Retinal pigment epithelial cell (primary cell): Measurements from ENCODE around the gene PRM3.

Experiments
- DNase-seq: peaks from one replicate; pipeline ENCODE4 v3.0.0-alpha.2; 2010; ENCODE audit warnings: low read depth
- H3K4me3 ChIP-seq: 2 replicates; pipeline ENCODE4 v1.5.1; 2011; ENCODE audit warnings: mild to moderate bottlenecking, low read length, control low read depth, moderate library complexity
- TF ChIP-seq, protein P1 (sequence below): conservative IDR thresholded peaks from 2 replicates; pipeline ENCODE4 v1.5.1; 2011; ENCODE audit warnings: low read depth, low read length, control low read depth, inconsistent platforms

Gene PRM3

DNA sequence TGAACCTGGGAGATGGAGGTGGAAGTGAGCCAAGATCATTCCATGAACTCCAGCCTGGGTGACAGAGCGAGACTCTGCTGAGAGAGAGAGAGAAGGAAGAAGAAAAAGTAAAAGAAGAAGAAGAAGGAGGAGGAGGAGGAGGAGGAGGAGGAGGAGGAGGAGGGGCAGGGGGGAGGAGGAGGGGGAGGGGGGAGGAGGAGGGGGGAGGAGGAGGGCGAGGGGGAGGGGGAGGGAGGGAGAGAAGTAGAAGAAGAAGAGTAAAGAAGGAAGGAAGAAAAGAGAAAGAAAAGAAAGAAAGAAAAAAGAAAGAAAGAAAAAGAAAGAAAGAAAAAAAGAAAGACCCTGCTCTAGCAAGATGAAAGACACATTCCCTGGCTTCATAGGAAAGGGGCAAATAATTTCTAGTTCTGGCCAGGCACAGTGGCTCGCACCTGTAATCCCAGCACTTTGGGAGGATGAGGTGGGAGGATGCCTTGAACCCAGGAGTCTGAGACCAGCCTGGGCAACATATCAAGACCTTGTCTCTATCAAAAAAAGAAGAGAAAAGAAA, 41.1 kb downstream of the PRM3 start:
- TF ChIP-seq, protein P1, sequence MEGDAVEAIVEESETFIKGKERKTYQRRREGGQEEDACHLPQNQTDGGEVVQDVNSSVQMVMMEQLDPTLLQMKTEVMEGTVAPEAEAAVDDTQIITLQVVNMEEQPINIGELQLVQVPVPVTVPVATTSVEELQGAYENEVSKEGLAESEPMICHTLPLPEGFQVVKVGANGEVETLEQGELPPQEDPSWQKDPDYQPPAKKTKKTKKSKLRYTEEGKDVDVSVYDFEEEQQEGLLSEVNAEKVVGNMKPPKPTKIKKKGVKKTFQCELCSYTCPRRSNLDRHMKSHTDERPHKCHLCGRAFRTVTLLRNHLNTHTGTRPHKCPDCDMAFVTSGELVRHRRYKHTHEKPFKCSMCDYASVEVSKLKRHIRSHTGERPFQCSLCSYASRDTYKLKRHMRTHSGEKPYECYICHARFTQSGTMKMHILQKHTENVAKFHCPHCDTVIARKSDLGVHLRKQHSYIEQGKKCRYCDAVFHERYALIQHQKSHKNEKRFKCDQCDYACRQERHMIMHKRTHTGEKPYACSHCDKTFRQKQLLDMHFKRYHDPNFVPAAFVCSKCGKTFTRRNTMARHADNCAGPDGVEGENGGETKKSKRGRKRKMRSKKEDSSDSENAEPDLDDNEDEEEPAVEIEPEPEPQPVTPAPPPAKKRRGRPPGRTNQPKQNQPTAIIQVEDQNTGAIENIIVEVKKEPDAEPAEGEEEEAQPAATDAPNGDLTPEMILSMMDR: no peak
- no peak overlapping the region for H3K4me3 ChIP-seq
- no peak for DNase-seq

DNA sequence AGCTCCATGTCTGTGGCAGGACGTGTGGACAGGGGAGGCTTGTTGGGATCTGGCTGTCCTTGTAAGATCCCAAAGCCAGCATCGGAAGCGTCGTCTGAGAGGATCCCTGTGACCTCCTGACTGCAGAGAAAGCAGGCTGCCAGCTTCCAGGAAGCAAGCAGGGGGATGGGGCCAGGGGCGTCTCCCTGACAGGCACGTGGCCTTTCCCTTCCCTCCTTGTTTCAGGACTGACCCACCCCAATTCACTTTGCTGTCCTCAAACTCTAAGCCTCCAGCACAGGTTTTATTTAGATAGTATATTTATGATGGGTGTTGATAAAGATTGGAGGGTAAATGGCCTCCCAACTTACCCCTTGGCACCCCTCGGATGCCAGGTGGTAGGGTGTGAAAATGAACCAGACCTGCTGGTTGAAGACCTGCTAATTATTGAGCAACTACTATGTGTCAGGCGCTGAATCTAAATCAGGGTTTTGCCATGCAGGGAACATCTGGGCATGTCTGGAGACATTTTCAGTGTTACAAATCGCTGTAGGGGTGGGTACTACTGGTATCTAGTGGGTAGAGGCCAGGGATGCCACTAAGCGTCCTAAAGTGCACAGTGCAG, 42.0 kb downstream of the PRM3 start:
- DNase-seq: no peak
- TF ChIP-seq, protein P1: no peak
- H3K4me3 ChIP-seq: no peak overlapping the region

DNA sequence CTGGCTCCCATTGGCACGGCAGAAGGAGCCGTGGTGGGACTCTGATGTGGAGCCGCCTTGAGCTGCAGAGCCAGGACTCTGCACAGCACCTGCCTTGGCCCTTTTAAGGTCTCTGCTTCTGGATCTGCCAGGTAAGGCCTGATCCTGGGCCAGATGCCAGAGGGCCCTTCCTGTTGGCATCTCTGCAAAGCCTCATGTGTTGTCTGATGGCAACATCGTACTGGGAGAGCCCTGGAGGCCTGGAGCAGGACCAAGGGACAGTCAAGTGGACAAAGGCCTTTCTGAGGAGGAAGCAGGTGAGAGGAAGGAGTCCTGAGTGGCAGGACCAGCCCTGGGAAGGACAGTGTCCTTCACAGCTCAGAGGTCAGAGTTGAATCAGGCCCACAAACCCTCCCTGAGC, 43.5 kb downstream of the PRM3 start:
- no peak for DNase-seq
- TF ChIP-seq, protein P1: no peak
- H3K4me3 ChIP-seq: no peak overlapping the region

DNA sequence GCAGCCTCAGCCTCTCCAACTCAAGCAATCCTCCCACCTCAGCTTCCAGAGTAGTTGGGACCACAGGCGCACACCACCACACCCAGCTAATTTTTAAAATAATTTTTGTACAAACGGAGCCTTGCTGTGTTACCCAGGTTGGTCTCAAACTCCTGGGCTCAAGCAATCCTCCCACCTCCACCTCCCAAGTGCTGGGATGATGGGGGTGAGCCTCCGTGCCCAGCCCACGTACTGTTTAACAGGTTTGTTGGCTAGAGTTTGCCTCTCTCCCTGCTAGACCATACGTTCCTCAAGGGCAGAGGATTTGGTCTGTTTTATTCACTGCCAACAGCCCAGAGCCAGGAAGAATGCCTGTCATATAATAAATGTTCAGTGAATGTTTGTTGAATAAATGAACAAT, 44.0 kb downstream of the PRM3 start:
- no peak overlapping the region for H3K4me3 ChIP-seq
- TF ChIP-seq, protein P1: no peak
- DNase-seq: no peak

DNA sequence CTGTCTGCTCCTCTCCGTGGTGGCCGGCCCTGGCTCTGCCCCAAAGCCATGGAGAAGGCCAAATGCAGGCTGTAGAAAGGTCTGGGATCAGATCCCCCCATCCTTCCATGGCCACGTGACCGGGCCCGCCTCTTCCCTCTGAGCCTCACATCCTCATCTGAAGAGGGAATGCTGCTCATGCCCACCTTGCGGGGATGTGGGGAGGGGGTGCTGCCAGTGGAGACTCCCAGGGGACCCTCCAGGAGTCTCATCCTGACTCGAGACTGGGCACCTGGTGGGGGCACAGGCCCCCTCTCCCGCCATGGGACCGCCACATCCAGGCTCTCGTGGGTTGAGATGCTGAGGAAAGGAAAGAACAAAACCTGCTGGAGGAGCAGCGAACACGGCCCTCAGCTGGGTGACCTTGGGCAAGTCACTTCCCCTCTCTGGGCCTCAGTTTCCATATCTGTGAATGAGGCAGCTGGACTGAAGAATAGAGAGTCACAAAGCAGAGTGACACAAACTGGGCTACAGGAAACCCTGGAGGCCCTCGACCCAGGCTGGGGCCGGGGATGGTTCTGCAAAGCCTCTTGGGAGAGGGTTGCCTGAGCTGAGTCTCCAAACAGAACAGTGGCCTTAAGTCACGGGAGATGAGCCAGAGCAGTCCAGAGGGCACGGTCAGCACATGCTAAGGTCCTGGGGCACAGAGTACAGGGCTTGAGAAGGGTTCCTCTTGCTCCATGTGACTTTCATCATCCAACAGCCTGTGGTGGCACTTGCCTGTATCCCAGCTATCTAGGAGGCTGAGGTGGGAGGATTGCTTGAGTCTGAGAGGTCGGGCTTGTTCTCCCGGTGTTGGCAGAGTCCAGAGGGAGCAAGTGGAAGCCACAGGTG, 47.5 kb downstream of the PRM3 start:
- TF ChIP-seq, protein P1: no peak
- no peak overlapping the region for H3K4me3 ChIP-seq
- DNase-seq: no peak

DNA sequence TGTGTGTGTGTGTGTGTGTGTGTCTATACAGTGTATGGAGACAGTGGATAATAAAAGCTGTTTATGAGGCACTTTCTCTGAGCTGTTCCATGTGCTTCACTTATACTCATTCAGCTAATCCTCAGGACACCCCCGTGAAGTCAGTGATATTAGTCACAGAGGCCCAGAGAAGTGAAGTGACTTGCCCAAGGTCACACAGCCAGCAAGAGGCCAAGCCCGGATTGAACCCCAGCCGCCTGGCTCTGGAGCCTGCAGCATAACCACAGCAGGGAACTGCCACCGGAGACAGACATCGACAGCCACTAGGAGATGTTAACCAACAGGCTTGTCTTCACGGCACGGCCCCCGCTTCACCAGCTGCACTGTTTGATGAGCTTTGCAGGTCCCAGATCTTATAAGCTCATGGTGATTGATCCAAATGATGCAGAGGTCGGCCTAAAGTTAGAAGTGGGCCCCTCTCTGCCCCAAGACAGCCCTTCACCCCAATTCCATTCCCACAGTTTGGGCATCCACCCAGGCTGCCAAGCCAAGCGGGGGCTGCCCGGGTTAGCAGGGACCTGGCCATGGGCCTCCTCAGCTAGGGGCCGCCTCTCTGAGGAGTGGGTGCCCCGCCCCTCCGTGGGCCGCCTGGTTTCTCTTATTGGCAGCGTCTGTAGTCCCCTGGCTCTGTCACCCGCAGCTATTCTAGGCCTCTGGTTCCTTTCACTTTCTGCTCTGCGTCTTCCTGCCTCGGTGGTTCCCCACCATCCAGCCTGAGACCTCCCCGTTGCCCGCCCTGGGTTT, 48.3 kb downstream of the PRM3 start:
- DNase-seq: no peak
- TF ChIP-seq, protein P1: no peak
- H3K4me3 ChIP-seq: no peak overlapping the region
